PC-3 (cell line): ENCODE results near the gene G3BP2.

ENCODE experiments used
- EZH2 ChIP-seq: fragments of 300-600 bp; sonication (generic); IDR thresholded peaks from one replicate; pipeline ENCODE4 v1.6.1; 2017; ENCODE audit warnings: antibody characterized with exemption, mild to moderate bottlenecking, low read length; ENCODE audit not compliant: unreplicated experiment
- TF ChIP-seq, protein P1 (sequence below): fragments of 300-600 bp; sonication (generic); conservative IDR thresholded peaks from 2 replicates; pipeline ENCODE4 v1.5.1; 2017; ENCODE audit warnings: antibody characterized with exemption, low read depth, mild to moderate bottlenecking, low read length

GRCh38 chr4:75685546-75686189 is 12.5 kb upstream of the G3BP2 start:
- TF ChIP-seq, protein P1, sequence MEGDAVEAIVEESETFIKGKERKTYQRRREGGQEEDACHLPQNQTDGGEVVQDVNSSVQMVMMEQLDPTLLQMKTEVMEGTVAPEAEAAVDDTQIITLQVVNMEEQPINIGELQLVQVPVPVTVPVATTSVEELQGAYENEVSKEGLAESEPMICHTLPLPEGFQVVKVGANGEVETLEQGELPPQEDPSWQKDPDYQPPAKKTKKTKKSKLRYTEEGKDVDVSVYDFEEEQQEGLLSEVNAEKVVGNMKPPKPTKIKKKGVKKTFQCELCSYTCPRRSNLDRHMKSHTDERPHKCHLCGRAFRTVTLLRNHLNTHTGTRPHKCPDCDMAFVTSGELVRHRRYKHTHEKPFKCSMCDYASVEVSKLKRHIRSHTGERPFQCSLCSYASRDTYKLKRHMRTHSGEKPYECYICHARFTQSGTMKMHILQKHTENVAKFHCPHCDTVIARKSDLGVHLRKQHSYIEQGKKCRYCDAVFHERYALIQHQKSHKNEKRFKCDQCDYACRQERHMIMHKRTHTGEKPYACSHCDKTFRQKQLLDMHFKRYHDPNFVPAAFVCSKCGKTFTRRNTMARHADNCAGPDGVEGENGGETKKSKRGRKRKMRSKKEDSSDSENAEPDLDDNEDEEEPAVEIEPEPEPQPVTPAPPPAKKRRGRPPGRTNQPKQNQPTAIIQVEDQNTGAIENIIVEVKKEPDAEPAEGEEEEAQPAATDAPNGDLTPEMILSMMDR = no peak
- no peak for TF ChIP-seq EZH2
